ENCODE measurements around the gene SUPT3H.

DNA sequence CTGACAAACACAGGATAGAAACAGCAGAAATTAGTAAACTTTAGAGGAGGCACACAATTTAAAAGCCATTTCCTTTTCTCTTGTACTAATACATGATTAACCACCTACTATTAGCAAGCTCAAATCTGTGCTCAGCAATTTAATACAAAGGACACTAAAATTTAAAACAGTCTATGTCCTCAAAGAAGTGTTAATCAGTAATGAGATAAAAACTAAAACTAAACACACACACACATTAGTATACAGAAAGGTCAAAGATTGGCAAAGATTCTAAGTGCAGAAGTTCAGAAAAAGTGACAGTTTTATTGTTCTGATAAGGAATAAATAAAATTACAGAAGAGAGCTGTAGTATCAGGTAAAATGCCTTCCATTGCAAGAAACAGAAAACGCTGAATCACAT is 123.5 kb downstream of the SUPT3H start:
- TF ChIP-seq KAT2B (IDR thresholded peaks at IDR 0.05; ENCODE audit: borderline replicate concordance, low read depth, low read length): no peak
- no peak for TF ChIP-seq CENPX (CRISPR knock-in tag; IDR thresholded peaks at IDR 0.05)
- TF ChIP-seq, protein P1, sequence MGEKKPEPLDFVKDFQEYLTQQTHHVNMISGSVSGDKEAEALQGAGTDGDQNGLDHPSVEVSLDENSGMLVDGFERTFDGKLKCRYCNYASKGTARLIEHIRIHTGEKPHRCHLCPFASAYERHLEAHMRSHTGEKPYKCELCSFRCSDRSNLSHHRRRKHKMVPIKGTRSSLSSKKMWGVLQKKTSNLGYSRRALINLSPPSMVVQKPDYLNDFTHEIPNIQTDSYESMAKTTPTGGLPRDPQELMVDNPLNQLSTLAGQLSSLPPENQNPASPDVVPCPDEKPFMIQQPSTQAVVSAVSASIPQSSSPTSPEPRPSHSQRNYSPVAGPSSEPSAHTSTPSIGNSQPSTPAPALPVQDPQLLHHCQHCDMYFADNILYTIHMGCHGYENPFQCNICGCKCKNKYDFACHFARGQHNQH (CRISPR knock-in tag; IDR thresholded peaks at IDR 0.05): no peak
- TF ChIP-seq TEAD3 (CRISPR knock-in tag; optimal IDR thresholded peaks at IDR 0.05; ENCODE audit: borderline replicate concordance): no peak

All from HepG2 (cell line).